Right lobe of liver (tissue), 4 donors: ENCODE data around the gene USB1.

Source experiments
- CTCF ChIP-seq, 4 donors: fragments of 200-600 bp in 3 of 4; fragments of 450-650 bp in 1 of 4; IDR thresholded peaks; one replicate each; pipeline versions ENCODE4 v1.5.1 to v1.8.0; 2016 to 2022; ENCODE audit warnings: antibody characterized with exemption in 4 of 4, mild to moderate bottlenecking in 2 of 4
- POLR2A ChIP-seq: fragments of 450-650 bp; IDR thresholded peaks from one replicate; pipeline ENCODE4 v1.6.1; 2017; ENCODE audit warnings: antibody characterized with exemption, mild to moderate bottlenecking
- donor health status: DM: no; HTN: no; CAD: no.
- donor health status: DM: no; HTN: no; CAD: no.
- donor health status: DM: no; HTN: yes; CAD: no.

- TF ChIP-seq CTCF (IDR thresholded peaks at IDR 0.05) (no peak), POLR2A (no peak)
These were observed 5.3 kb upstream of the USB1 start for GRCh38 chr16:57995721-57996405.
